ENCODE data around the gene ABHD1. TPM values are rescaled to one million over a fixed set of nuclear protein-coding genes. Genes with fewer than 3 reads are reported as not detected.

ABHD1 gene
- total RNA-seq, 1 donor from 2014 or later, result 4.0 TPM

DNA sequence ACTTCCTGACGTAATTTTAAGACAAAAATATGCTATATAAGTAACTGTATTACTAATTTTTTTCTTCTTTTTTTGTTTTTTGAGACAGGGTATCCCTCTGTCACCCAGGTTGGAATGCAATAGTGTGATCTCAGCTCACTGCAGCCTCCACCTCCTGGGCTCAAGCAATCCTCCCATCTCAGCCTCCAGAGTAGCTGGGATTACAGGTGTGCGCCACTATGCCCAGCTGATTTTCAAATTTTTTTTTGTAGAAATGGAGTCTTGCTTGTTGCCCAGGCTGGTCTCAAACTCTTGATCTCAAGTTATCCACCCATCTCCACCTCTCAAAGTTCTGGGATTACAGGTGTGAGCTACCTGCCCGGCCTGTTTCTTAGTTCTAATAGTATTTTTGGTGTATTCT, 54.9 kb downstream of the ABHD1 start:
- DNase-seq, result no peak
- intact Hi-C loops (cut with DNase I), result no loop called here
- ATAC-seq (ENCODE audit: poor library complexity), result no peak

- DNase-seq, result no peak
- no peak for ATAC-seq (ENCODE audit: poor library complexity)
- intact Hi-C loops (cut with DNase I), result no loop called here
Measured at GRCh38 chr2:27179344-27180000, 55.9 kb downstream of the ABHD1 start.

Other genes starting within 250 kb of the ABHD1 start
- 57.9 TPM for gene MAPRE3, start 153.2 kb upstream of the ABHD1 start, total RNA-seq
- gene TMEM214, start 90.8 kb upstream of the ABHD1 start, total RNA-seq, result 28.2 TPM
- 6.8 TPM for gene AGBL5, start 72.1 kb upstream of the ABHD1 start, total RNA-seq
- 393 TPM for gene OST4, start 52.2 kb upstream of the ABHD1 start, total RNA-seq
- gene EMILIN1, start 45.2 kb upstream of the ABHD1 start, total RNA-seq, result 17.4 TPM
- gene KHK, start 37.0 kb upstream of the ABHD1 start, total RNA-seq, result 3.3 TPM
- 1.4 TPM for gene CGREF1, start 4.7 kb upstream of the ABHD1 start, total RNA-seq
- 50.6 TPM for gene PREB, start 10.8 kb downstream of the ABHD1 start, total RNA-seq
- gene PRR30, start 15.6 kb downstream of the ABHD1 start, total RNA-seq, result not detected
- not detected for gene TCF23, start 25.2 kb downstream of the ABHD1 start, total RNA-seq
- gene ATRAID, start 88.2 kb downstream of the ABHD1 start, total RNA-seq, result 109 TPM
- 12.3 TPM for gene SLC5A6, start 88.5 kb downstream of the ABHD1 start, total RNA-seq
- gene CAD, start 93.6 kb downstream of the ABHD1 start, total RNA-seq, result 8.6 TPM
- 10.4 TPM for gene SLC30A3, start 139.2 kb downstream of the ABHD1 start, total RNA-seq
- 2.3 TPM for gene DNAJC5G, start 151.6 kb downstream of the ABHD1 start, total RNA-seq
- 301 TPM for gene TRIM54, start 158.6 kb downstream of the ABHD1 start, total RNA-seq
- gene UCN, start 184.6 kb downstream of the ABHD1 start, total RNA-seq, result 0.59 TPM
- 37.2 TPM for gene MPV17, start 199.3 kb downstream of the ABHD1 start, total RNA-seq
- 14.6 TPM for gene GTF3C2, start 232.9 kb downstream of the ABHD1 start, total RNA-seq
- gene EIF2B4, start 246.5 kb downstream of the ABHD1 start, total RNA-seq, result 37.4 TPM
- 55.6 TPM for gene SNX17, start 246.8 kb downstream of the ABHD1 start, total RNA-seq

Data from Right ventricle myocardium superior (tissue), 1 donor.